Choroid plexus epithelial cell (primary cell): Measurements from ENCODE around the gene CHST11.

ENCODE experiments used
- DNase-seq: peaks from one replicate; pipeline ENCODE4 v3.0.0-alpha.2; 2010; ENCODE audit warnings: low read depth
- H3K4me3 ChIP-seq: 2 replicates; pipeline ENCODE4 v1.5.1; 2011; ENCODE audit warnings: low read depth, mild to moderate bottlenecking, control low read depth, low read length, moderate library complexity
- TF ChIP-seq, protein P1 (sequence below): conservative IDR thresholded peaks from 2 replicates; pipeline ENCODE4 v1.5.1; 2011; ENCODE audit warnings: low read depth, mild to moderate bottlenecking, control low read depth, inconsistent platforms, low read length, moderate library complexity

CHST11 gene

GRCh38 chr12:104634852-104635251, 178.1 kb downstream of the CHST11 start:
- H3K4me3 ChIP-seq: no peak overlapping the region
- TF ChIP-seq, protein P1, sequence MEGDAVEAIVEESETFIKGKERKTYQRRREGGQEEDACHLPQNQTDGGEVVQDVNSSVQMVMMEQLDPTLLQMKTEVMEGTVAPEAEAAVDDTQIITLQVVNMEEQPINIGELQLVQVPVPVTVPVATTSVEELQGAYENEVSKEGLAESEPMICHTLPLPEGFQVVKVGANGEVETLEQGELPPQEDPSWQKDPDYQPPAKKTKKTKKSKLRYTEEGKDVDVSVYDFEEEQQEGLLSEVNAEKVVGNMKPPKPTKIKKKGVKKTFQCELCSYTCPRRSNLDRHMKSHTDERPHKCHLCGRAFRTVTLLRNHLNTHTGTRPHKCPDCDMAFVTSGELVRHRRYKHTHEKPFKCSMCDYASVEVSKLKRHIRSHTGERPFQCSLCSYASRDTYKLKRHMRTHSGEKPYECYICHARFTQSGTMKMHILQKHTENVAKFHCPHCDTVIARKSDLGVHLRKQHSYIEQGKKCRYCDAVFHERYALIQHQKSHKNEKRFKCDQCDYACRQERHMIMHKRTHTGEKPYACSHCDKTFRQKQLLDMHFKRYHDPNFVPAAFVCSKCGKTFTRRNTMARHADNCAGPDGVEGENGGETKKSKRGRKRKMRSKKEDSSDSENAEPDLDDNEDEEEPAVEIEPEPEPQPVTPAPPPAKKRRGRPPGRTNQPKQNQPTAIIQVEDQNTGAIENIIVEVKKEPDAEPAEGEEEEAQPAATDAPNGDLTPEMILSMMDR: no peak
- DNase-seq: no peak

- TF ChIP-seq, protein P1: no peak
- DNase-seq: no peak
- no peak overlapping the region for H3K4me3 ChIP-seq
Observed at GRCh38 chr12:104635607-104636343, 179.0 kb downstream of the CHST11 start.

DNA sequence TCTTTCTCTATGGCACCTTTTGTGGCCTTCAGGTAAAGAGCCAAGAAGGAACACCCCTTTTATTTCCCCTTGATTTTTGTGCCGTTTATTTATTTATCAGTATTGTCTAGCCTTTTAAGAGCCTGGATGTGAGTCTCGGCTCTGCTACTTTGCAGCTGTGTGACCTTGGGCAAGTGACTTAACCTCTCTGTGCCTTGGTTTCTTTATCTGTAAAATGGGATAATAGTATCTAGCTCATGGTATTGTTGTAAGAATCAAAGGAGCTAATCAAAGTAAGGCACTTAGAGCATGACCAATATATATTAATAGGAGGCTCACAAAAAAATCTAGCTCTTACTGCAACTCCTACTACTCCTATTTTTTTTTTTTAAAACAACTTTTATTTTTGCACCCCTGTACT, 179.7 kb downstream of the CHST11 start:
- TF ChIP-seq, protein P1: no peak
- no peak for DNase-seq

DNA sequence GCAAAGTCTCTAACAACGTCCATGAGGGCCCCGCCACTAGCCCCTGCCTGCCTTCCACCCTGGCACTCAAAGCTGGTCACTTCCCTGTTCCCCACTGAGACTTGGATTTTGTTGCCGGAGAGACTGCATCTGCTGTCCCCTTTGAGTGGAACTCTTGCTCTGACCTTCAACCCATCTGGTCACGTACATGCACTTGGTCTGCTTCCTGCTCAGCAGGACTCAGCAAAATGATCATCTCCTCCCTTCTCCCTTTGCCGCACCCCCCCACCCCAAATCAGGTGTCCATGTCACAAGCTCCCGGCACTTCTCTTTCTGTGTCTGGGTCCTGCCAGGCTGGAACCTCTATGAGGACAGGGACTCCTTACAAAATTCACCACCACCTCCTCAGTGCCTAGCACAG, 180.9 kb downstream of the CHST11 start:
- DNase-seq: no peak
- TF ChIP-seq, protein P1: no peak
- no peak overlapping the region for H3K4me3 ChIP-seq

More for the DNA sequence above, 179.7 kb downstream of the CHST11 start:
- H3K4me3 ChIP-seq: no peak overlapping the region

- no peak for DNase-seq
- TF ChIP-seq, protein P1: no peak
- H3K4me3 ChIP-seq: no peak overlapping the region
Observed at GRCh38 chr12:104638218-104638850, 181.6 kb downstream of the CHST11 start.

DNA sequence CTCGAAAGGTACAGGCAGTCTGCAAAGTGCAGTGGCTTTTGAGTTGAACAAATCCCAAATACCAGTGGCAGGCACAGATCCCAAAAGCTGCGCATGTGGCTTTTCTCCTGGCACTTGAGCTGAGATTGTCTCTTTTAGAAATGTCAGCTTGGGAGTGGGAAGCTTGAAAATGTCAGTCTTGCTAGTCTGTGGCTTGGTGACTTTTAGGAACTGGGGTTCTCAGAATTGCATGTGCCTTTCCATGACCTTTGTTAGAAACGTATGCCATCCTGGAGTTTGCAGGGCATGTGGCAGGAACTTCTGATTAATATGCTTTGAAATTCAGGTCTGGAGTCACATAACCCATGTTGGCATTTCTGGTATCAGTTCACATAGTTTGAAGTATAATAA, 182.1 kb downstream of the CHST11 start:
- no peak overlapping the region for H3K4me3 ChIP-seq
- DNase-seq: no peak
- TF ChIP-seq, protein P1: no peak

- TF ChIP-seq, protein P1: no peak
- no peak for DNase-seq
- H3K4me3 ChIP-seq: no peak overlapping the region
Observed at GRCh38 chr12:104640956-104641355, 184.2 kb downstream of the CHST11 start.
